ENCODE measurements around the gene DNASE1L1. TPM values are rescaled to one million over a fixed set of nuclear protein-coding genes. Genes with fewer than 3 reads are reported as not detected.

Gene DNASE1L1
- total and polyA plus RNA-seq, 2 of the 13 experiments (the other 11 are each of a cell fraction or from before 2014, with no cell fraction given), result 4.7 to 12.3 TPM

GRCh38 chrX:154401045-154401799 lies 7.8 kb downstream of the DNASE1L1 start (continued):
- peak; percentile 81 for TF ChIP-seq PATZ1 (CRISPR knock-in tag; IDR thresholded peaks at IDR 0.05)
- TF ChIP-seq KDM3A (CRISPR knock-in tag; IDR thresholded peaks at IDR 0.05; ENCODE audit: low read depth), result no peak
- no peak; the same call in 1 of the 2 replicates for TF ChIP-seq DMAP1 (CRISPR knock-in tag; IDR thresholded peaks at IDR 0.05)
- TF ChIP-seq SMARCC2 (IDR thresholded peaks at IDR 0.05), result no peak
- no peak for TF ChIP-seq ZNF317 (CRISPR knock-in tag; IDR thresholded peaks at IDR 0.05)
- 0 out of 4 replicates have a peak, but pooled peaks of 1 of the 2 experiments have one; percentile 17 for TF ChIP-seq HMGXB4 (CRISPR knock-in tag; IDR thresholded peaks at IDR 0.05; ENCODE audit: borderline replicate concordance in 1 of 2, low read depth in 1 of 2)
- no peak for TF ChIP-seq ZHX2 (IDR thresholded peaks at IDR 0.05; ENCODE audit: low read depth)
- no peak for TF ChIP-seq ZHX2 (CRISPR knock-in tag; IDR thresholded peaks at IDR 0.05; ENCODE audit: borderline replicate concordance)
- no peak for TF ChIP-seq CENPBD1 (CRISPR knock-in tag; IDR thresholded peaks at IDR 0.05; ENCODE audit: borderline replicate concordance, low read depth)
- TF ChIP-seq IKZF5 (CRISPR knock-in tag; IDR thresholded peaks at IDR 0.05), result peak; percentile 64
- TF ChIP-seq ZNF782 (CRISPR knock-in tag; IDR thresholded peaks at IDR 0.05; ENCODE audit: borderline replicate concordance), result no peak
- peak; percentile 42; the same call in 1 of the 2 replicates for TF ChIP-seq ZNF580 (CRISPR knock-in tag; IDR thresholded peaks at IDR 0.05; ENCODE audit: borderline replicate concordance, low read depth)
- no peak for TF ChIP-seq ATRX (CRISPR knock-in tag; IDR thresholded peaks at IDR 0.05; ENCODE audit: borderline replicate concordance)
- TF ChIP-seq ZNF451 (CRISPR knock-in tag; IDR thresholded peaks at IDR 0.05), result 0 out of 2 replicates have a peak, but pooled peaks have one; percentile 42
- peak; percentile 35; the same call in 1 of the 2 replicates for TF ChIP-seq ZFY (CRISPR knock-in tag; IDR thresholded peaks at IDR 0.05)

Data from HepG2 (cell line).